GM12873 (cell line): ENCODE measurements around the gene CCL13.

ENCODE experiments used
- CTCF ChIP-seq: IDR thresholded peaks from 2 replicates; pipeline ENCODE4 v1.5.1; 2012; ENCODE audit warnings: low read depth, mild to moderate bottlenecking, moderate library complexity, low read length, control low read depth; ENCODE audit not compliant: insufficient read depth; ENCODE audit errors: missing control alignments

The CCL13 gene

GRCh38 chr17:34406226-34406625 lies 49.9 kb downstream of the CCL13 start:
- TF ChIP-seq CTCF, result no peak
